HG03025 (cell line): Measurements from ENCODE around the gene TBC1D9.

Source experiments
- ATAC-seq: cut with Tn5 transposase; IDR thresholded peaks from one replicate; pipeline ENCODE4 v1.9.1; 2021; ENCODE audit warnings: mild to moderate bottlenecking, moderate library complexity; ENCODE audit not compliant: unreplicated experiment, low FRiP score

The TBC1D9 gene

DNA sequence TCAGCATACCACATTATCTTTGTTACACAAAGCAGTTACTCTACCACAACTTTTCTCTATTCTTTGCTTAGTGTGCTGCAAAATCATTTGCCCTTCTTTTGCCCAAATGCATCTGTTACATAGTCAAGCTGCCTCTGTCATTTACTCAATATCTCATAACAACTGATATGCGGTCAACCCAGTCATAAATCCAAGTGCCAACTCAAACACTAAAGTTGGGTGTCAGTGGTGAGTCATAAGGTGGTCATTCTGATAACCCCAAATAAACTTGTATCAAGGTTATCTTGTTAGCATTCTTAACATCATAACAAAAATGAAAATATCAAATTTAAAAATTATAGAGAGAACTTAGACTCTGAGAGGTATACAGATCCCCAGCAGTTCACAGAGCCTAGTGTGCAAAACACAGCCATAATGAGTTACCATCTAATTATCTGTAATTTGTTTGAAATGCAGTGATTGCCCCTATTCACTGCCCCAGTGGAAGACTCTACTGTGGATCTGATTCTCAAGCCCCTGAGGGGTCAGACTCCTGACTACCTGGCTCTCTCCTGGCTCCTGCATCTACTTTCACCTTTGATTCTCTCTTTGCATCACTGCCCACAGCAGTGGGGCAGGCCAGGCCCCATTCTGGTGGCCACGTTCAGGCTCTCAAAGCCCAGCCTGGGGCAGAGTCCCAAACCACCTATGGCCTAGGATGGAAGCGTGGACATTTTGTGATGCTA is 29.2 kb downstream of the TBC1D9 start:
- no peak for ATAC-seq

DNA sequence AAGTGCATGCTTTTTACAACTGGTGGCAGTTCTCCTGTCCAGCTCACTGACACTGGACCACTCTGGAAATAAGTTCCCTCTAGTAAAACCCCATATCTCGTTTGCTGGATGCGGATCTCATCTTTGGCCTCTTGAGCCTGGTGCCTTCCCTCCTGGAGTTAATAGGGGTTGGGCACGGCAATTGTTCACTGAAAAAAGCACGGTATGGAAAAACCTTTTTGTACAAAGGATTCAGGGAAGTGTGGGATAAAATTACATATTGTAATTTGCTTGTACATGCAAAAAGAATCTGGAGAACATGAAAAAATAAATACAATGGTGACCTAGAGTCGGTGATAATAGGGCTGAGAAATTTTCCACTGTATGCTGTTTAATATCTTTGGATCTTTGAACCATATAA is 30.6 kb downstream of the TBC1D9 start:
- no peak for ATAC-seq

DNA sequence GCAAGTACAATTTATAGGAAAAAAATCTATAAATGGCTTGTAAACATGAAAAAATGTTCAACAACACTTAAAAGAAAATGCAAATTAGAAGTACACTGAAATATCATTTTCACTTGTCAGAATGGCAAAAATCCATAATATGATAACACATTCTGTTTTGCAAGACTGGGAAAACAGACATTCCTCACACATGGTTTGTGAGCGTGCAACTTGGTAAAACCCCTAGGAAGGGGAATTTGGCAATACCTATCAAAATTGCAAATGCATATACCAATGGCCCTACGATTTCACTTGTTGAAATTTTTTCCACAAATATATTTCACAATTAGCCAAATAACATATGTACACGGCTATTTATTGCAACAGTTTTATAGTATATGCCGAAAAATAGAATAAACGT is 31.4 kb downstream of the TBC1D9 start:
- no peak for ATAC-seq

DNA sequence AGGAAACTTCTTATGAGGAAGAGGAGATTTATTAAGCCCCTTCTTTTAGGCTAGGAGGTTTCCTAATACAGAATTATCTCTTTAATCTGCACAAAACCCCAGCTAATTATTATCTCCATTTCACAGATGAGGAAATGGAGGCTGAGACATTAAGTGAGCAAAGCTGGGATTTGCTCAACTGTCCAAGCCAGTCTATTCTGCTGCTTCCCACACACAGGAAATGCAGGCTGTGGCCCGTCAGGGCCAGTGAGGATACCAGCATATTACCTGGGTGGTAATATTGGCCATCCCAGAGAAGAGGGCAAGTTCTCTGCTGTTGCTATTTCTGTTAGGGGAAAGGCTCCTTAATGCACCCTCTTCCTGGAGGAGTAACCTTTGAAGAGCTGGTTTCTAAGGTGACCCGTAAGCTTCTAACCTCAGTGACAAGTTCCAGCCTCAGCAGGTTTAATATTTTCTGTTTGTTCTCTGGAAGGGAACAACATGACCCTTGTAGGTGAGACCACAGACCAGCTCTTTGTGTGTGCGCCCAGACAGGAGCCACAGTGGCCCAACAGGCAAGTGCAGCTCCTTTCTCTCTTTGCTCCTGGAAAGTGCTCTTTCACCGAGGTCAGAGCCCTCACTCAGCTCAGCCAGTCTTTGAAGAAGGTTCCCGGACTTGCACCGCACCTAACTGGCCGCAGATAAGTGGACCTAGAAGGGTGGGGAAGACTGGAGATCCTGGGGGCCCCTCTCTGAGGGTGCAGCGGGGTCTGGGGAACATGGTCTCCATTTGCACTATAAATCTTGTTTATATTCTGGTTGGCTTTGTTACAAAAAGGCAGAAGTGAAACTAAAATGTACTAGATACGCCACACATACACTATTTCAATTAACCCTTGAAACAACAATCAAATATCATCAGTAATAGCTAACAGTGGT is 35.5 kb downstream of the TBC1D9 start:
- peak; percentile 54 for ATAC-seq

DNA sequence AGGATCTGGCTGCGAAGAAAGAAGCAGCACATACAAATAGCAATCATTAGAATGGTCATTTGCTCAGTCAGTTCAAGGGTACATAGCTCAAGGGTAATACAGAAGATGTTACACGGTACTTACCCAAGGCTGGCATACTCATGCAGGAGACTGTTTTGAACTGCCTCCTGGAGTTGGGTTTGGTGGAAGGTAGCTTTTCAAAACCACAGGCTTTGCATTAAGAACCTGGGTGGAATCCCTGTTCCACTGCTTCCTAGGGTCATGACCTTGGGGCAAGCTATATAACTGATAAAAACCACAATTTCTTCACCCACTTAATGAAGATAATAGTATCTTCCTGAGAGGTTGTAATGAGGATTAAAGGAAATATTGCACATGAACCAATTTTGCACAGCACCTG is 36.5 kb downstream of the TBC1D9 start:
- no peak for ATAC-seq

DNA sequence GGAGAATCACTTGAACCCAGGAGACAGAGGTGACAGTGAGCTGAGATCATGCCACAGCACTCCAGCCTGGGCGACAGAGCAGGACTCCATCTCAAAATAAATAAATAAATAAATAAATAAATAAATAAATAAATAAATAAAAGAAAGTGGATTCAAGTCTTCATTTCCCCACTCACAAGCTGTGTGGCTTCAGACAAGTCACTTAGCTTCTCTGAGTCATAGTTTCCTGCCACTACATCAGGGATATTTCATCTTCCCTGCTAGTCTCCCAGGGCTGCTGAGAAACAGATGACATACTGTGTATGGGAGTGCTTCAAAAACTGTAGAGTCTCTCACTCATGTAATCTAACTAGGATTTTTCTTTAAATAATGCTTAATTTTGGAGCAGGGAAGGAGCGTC is 37.2 kb downstream of the TBC1D9 start:
- no peak for ATAC-seq

DNA sequence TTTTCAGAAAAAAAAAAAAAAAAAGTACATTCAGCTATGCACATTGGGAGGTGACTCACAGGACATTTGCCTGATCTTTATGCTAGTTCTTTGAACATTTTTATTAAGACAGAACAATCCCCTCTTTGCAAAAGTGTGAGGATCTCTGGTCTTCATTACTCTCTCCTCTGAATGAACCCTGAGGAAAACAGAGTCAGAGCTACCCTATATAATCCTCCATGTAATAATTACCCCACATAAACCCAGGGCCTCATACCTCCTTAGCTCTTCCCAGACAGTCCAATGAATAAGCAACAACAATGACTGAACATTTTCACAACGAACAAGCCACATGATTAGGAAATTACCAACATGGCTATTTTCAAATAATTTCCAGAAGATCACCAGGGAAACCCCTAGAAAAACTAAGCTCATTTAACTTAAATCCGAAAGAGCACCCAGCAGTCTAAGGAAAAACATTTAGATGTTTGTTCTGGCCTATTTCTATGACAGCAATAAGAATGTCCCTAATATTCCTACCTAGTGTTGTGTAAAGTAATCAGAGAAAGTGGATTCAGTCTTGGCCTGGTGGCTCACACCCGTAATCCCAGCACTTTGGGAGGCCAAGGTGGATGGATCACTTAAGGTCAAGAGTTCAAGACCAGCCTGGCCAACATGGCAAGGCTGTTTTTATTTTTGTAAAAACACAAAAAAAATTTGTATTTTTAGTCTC is 37.8 kb downstream of the TBC1D9 start:
- ATAC-seq = no peak

DNA sequence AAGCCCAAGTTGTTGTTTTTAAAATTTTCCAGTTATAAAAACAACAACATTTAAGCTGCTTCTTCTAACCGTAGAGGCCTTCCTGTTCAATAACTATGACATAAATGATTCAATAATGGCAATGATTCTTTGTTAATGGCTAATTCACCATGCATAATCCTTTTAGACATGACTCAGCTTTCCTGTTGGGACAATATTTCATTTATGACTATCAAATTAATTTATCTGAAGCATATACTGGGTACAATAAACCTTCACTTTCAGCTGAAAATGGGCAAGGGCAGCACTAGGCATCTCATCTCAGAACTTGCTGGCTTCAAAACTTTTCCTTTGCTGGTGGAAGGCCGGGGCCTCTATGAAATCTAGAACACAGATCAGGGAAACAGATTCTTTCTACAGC is 38.9 kb downstream of the TBC1D9 start:
- ATAC-seq = no peak

DNA sequence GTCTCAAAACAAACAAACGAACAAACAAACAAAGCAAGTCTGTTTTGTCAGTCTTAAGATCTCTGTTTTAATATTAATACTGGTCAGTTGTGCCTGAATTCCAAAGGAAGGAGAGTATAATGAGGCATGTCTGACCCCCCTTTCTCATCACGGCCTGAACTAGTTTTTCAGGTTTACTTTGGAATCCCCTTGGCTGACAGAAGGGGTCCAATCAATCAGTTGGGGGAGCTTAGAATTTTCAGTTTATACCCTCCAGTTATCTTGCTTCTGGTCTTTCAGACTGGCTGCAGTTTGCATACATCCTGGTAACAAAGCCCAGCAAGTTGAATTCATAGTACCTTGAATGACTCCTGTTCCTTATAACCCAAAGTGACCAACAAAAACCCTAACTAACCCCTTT is 41.1 kb downstream of the TBC1D9 start:
- ATAC-seq = no peak

DNA sequence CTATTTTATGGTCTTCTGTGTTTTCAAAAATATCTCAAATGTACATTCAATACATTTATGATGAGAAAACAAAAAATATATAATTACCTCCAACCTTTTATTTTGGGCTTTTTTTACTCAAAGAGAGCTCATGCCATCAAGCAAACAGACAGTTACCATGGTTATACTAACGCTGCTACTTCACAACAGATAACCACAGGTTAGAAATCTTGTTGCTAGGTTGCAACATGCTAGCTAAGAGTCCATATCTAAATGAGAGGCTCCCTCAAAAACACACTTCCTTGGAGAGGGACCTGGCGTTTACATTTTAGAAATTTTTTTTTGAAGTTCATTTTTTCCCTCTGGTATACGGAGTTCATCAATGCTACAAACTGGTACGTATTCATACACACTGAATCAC is 44.3 kb downstream of the TBC1D9 start:
- no peak for ATAC-seq

DNA sequence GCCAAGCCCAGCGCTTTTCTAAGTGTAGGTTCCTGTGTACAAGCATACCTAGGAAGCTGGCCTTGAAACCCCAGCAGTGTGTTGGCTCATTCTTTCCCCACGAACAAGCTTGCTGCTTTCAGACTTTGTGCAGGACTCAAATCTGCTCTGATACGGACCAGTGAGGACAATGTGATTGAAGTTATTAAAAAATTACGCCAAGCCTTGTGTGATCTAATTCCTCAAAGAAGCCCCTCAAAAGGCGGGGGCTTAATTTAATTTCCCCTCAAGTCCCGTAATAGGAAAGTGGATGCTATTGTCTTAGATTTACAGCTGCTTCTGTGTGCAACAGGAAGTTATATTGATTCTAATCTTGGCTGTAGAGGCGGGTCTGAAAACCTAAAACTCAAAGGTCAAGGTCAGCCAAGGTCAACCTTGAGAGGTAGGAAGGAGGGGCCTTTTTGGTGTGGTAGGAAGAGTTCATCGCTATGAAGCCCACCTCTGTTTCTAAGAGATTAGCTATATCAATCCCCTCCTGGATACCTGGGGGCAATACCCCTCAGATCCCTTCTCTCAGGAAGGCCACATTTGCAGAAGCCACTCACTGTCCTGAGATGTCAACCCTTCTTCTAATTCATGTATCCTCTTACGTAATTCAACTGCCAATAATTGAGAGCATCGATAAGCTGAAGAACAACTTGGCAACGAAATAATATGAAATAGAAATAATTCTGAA is 45.1 kb downstream of the TBC1D9 start:
- no peak for ATAC-seq

DNA sequence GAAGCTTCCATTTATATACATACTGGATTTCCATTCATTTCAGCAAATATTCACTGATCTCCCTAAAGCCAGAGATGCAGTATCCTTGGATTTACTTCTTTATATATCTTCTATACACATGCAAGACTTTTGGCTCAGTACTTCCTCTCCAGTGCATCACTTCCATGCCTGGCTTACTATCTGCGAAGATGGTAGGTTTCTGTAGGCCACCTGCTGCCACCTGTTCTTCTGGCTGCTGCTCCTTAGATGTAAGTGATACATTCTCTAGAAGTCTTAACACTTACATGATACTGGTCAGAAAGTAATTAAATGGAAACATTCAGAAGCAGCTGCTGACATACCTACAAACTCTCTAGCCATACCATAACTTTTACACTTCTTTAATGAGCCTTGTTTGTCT is 48.9 kb downstream of the TBC1D9 start:
- no peak for ATAC-seq

DNA sequence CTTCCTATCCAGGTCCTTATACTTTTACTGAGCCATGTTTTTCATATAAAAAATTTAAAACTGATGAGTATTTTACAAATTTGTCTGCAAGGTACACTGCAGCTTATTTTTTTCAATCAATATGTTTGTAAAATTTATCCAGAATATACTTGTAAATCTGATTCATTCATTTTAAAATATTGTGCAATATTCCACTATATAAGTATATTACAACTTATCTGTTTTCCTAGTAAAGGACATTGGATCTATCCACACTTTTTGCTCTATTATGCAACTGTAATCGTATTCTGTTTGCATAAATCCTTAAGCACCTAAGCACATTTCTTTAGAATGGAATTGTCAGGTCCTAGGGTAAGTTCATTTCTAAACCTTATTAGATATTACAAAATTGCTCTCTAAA is 49.5 kb downstream of the TBC1D9 start:
- no peak for ATAC-seq

DNA sequence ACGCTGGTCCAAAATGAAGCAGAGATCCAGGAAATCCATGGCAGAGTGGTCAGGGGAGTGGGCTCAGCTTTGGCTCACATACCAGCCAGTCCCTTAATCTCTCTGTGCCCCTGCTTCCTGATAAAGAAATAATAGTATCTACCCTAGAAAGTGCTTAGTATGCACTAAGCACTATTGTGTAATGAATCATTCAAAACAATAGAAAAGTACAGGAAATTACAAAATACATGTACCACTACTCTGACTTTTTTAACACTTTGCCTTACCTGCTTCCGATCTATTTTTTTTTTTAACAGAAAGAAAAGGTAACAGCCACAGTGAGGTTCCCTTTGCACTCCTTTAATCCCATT is 49.9 kb downstream of the TBC1D9 start:
- no peak for ATAC-seq

DNA sequence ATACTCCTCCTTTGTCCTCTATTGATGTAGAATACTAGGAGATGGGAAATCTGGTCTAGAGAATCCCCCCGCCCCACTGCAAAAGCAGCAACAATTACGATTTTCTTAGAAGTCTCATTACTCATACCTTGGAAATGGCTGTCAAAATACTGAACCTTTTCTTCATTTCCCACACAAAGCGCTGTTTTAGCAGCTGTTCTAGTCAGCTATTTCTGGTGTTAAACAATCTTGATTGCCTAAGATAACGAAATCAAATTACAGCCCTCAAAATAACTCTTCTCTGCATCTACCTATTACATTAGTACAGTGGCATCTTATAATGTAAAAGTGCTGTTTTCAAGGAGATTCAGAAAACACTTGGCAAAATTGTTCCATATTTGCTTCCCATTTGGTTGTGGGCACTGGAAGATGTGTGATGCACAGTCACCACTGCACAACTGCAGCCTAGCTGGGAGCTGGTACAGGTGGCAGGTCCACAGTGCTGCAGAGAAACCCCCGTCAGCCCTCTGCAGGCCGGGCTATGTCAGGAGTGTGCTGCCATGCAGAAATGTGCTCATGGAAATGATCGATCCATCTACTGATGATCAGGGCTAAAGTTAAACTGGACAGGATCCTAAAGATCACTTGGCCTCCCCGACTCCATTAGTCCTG is 50.4 kb downstream of the TBC1D9 start:
- no peak for ATAC-seq

DNA sequence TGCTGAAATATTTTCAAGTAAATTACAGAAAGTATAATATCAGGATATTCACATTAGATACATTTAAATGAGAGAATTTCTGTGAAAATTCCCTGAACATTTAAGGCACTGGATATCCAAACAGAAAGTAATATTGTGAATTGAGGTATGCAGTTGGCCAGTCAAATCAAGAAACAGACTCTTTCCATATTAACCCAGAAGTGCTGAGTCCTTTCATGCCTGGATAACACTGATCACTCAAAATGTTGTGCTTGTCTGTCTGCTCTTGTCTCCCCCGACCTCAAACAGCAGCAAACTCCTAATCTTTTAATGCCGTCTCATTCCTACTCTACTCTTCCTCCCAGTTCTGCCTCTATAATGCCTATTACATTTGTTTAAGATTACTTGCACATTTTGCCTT is 51.2 kb downstream of the TBC1D9 start:
- no peak for ATAC-seq

DNA sequence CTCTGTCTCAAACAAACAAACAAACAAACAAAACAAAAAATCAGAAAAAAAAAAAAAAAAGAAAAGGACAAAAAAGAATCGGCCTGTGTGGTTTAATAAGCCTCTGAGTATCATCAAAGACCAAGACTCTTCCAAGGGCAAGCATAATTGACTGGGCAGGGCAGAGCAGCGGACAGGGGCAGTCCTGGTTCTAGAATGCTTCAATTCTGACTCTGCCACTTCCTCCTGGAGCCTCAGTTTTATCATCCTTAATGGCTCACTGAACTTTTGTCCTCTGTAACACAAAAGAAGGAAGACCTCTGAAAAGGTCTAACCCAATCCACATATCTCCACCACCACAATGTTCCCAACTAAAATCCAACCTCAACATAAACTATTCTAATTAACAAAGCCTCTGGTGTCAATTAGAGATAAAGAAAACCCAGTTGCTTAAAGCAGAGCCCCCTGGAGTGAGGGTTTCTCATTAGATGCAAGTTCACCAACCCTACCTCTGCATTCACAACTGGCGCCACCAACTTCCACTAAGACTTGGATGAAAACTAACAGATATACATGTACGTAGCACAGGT is 51.7 kb downstream of the TBC1D9 start:
- no peak for ATAC-seq

DNA sequence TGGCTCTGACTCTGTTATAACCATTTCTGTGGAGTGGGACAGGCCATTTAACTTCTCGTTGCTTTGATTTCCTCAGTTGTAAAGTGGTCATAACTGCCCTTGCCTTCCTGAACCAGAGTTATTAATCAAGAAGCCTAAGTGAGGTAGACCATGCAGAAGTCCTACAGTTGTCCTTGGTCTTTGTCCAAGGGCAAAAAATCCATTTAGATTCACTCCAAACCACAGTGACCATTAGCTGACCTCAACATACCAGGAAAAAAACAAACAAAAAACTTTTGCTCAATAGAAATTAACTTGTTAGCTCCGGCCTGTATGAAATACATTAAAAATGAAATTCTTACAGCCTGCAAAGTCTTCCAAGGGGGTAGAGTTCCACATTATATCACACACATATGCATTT is 52.7 kb downstream of the TBC1D9 start:
- ATAC-seq = no peak

DNA sequence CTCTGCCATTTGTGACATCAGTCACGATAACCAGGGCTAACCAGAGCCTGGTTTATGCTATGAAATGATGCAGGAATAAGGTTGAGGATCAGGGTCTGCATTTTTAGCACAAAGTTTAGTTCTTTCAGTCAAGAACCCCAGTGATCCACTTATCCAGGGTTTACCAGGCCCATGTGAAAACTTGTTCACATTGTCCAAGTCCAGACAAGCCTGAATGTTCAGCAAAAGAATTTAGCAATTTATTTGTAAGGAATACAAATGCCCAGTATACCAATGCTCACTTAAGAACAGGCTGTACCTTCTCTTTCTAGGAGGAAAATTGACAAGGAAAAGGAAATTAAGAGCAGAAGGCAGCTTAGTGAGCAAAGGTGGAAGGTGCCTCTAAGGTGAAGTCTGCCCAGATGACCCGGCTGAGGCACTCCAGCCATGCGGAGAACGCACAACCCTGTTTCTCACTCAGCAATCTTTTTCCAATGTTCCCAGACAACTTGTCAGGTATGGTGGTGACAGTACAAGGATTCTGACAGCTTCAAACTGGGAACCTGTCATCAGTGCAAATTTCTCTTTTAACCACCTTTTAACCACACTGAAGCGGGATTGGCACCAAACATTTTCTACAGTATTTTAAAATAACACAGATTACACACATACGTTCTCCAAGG is 54.0 kb downstream of the TBC1D9 start:
- ATAC-seq = no peak
